HEK293 (cell line): ENCODE data around the gene SNAPIN.
A peak's percentile ranks its signal among the peaks of the same experiment; 100 is the strongest.

Experiments used
- CTCF ChIA-PET: fragments of 350-600 bp; formaldehyde crosslinking; extraction: SDS; loops from one replicate; lab custom pipeline; 2021; ENCODE audit warnings: antibody characterized with exemption; lab: Yijun Ruan, JAX
- POLR2A ChIA-PET: fragments of 300-600 bp; formaldehyde crosslinking; extraction: SDS; loops from one replicate; lab custom pipeline; 2020; ENCODE audit warnings: antibody characterized with exemption, inconsistent platforms; lab: Yijun Ruan, JAX
- H3K27ac ChIP-seq: fragments of 200-500 bp; sonication (Bioruptor generic); 2 replicates; pipeline ENCODE4 v1.5.1; 2014; ENCODE audit warnings: low read depth, low read length, control low read depth, inconsistent platforms; ENCODE audit errors: extremely low read depth
- H3K36me3 ChIP-seq, 2 experiments: fragments of 200-500 bp in 1 of 2; sonication (Bioruptor generic) in 1 of 2; 1 replicate in 1 of 2; 2 replicates in 1 of 2; pipeline ENCODE4 v1.5.1; 2014 to 2017; ENCODE audit warnings: inconsistent platforms in 2 of 2, low read length in 2 of 2; ENCODE audit not compliant: control insufficient read depth in 2 of 2, insufficient read depth in 1 of 2
- H3K4me1 ChIP-seq: fragments of 200-500 bp; sonication (Bioruptor generic); 2 replicates; pipeline ENCODE4 v1.5.1; 2014; ENCODE audit warnings: mild to moderate bottlenecking, low read length, inconsistent platforms; ENCODE audit not compliant: control insufficient read depth, insufficient read depth
- H3K4me3 ChIP-seq: 2 replicates; pipeline ENCODE4 v1.5.1; 2011; ENCODE audit warnings: low read depth, mild to moderate bottlenecking, control low read depth, low read length, moderate library complexity
- H3K9me3 ChIP-seq: fragments of 200-500 bp; sonication (Bioruptor generic); 2 replicates; pipeline ENCODE4 v1.5.1; 2014; ENCODE audit warnings: low read depth, low read length, inconsistent platforms; ENCODE audit not compliant: control insufficient read depth, insufficient read depth
- ATF2 ChIP-seq: fragments of 450-650 bp; formaldehyde crosslinking; IDR thresholded peaks from 2 replicates; pipeline ENCODE4 v1.5.1; 2016; ENCODE audit warnings: missing biosample characterization, missing genetic modification characterization, low read depth
- MYNN ChIP-seq: fragments of 450-650 bp; formaldehyde crosslinking; IDR thresholded peaks from 2 replicates; pipeline ENCODE4 v1.5.1; 2016; ENCODE audit warnings: missing biosample characterization, missing genetic modification characterization, borderline replicate concordance
- PRDM10 ChIP-seq: fragments of 450-650 bp; formaldehyde crosslinking; IDR thresholded peaks from 2 replicates; pipeline ENCODE4 v1.5.1; 2016; ENCODE audit warnings: missing biosample characterization, missing genetic modification characterization
- SP2 ChIP-seq: fragments of 450-650 bp; formaldehyde crosslinking; IDR thresholded peaks from 2 replicates; pipeline ENCODE4 v1.5.1; 2016; ENCODE audit warnings: missing biosample characterization, missing genetic modification characterization
- TCF7L2 ChIP-seq: IDR thresholded peaks from 2 replicates; pipeline ENCODE4 v1.6.1; 2011; ENCODE audit warnings: low read depth, mild to moderate bottlenecking, inconsistent platforms, low read length, moderate library complexity, borderline replicate concordance
- ZBTB6 ChIP-seq: fragments of 450-650 bp; formaldehyde crosslinking; IDR thresholded peaks from 2 replicates; pipeline ENCODE4 v1.5.1; 2017; ENCODE audit warnings: missing biosample characterization, missing genetic modification characterization
- ZNF140 ChIP-seq: fragments of 450-650 bp; formaldehyde crosslinking; IDR thresholded peaks from 2 replicates; pipeline ENCODE4 v1.5.1; 2016; ENCODE audit warnings: missing biosample characterization, missing genetic modification characterization
- ZNF214 ChIP-seq: fragments of 450-650 bp; formaldehyde crosslinking; IDR thresholded peaks from 2 replicates; pipeline ENCODE4 v1.5.1; 2017; ENCODE audit warnings: missing biosample characterization, mild to moderate bottlenecking, missing genetic modification characterization, borderline replicate concordance
- ZNF37A ChIP-seq: fragments of 450-650 bp; IDR thresholded peaks from 2 replicates; pipeline ENCODE4 v1.5.1; 2018; ENCODE audit warnings: missing biosample characterization, missing genetic modification characterization
- ZNF513 ChIP-seq: fragments of 450-650 bp; IDR thresholded peaks from 2 replicates; pipeline ENCODE4 v1.5.1; 2018; ENCODE audit warnings: missing biosample characterization, missing genetic modification characterization
- ZNF529 ChIP-seq: fragments of 450-650 bp; formaldehyde crosslinking; IDR thresholded peaks from 2 replicates; pipeline ENCODE4 v1.5.1; 2017; ENCODE audit warnings: missing genetic modification characterization, missing biosample characterization; ENCODE audit not compliant: insufficient replicate concordance
- ZNF555 ChIP-seq: fragments of 450-650 bp; formaldehyde crosslinking; conservative IDR thresholded peaks from 2 replicates; pipeline ENCODE4 v1.5.1; 2017; ENCODE audit warnings: missing biosample characterization, mild to moderate bottlenecking, missing genetic modification characterization, inconsistent platforms
- ZNF571 ChIP-seq: fragments of 450-650 bp; formaldehyde crosslinking; IDR thresholded peaks from 2 replicates; pipeline ENCODE4 v1.5.0; 2017; ENCODE audit warnings: missing biosample characterization, missing genetic modification characterization
- ZNF600 ChIP-seq: fragments of 450-650 bp; formaldehyde crosslinking; IDR thresholded peaks from 2 replicates; pipeline ENCODE4 v1.5.1; 2016; ENCODE audit warnings: missing biosample characterization, missing genetic modification characterization
- ZNF654 ChIP-seq: fragments of 450-650 bp; formaldehyde crosslinking; IDR thresholded peaks from 2 replicates; pipeline ENCODE4 v1.5.1; 2016; ENCODE audit warnings: low read depth, missing biosample characterization, missing genetic modification characterization
- ZNF670 ChIP-seq: fragments of 450-650 bp; formaldehyde crosslinking; IDR thresholded peaks from 2 replicates; pipeline ENCODE4 v1.5.1; 2016; ENCODE audit warnings: missing biosample characterization, missing genetic modification characterization, low read depth
- ZNF677 ChIP-seq: fragments of 450-650 bp; IDR thresholded peaks from 2 replicates; pipeline ENCODE4 v1.5.0; 2018; ENCODE audit warnings: missing biosample characterization, mild to moderate bottlenecking, missing genetic modification characterization, moderate library complexity
- ZNF791 ChIP-seq: fragments of 450-650 bp; formaldehyde crosslinking; IDR thresholded peaks from 2 replicates; pipeline ENCODE4 v1.5.1; 2016; ENCODE audit warnings: missing biosample characterization, missing genetic modification characterization
- ZNF792 ChIP-seq: fragments of 450-650 bp; formaldehyde crosslinking; IDR thresholded peaks from 2 replicates; pipeline ENCODE4 v1.5.1; 2016; ENCODE audit warnings: missing biosample characterization, missing genetic modification characterization
- ZNF830 ChIP-seq: fragments of 450-650 bp; IDR thresholded peaks from 2 replicates; pipeline ENCODE4 v1.5.0; 2018; ENCODE audit warnings: missing biosample characterization, missing genetic modification characterization, low read depth, mild to moderate bottlenecking, moderate library complexity
- ZSCAN23 ChIP-seq: fragments of 450-650 bp; formaldehyde crosslinking; IDR thresholded peaks from 2 replicates; pipeline ENCODE4 v1.5.1; 2016; ENCODE audit warnings: missing biosample characterization, missing genetic modification characterization
- ZSCAN30 ChIP-seq: fragments of 450-650 bp; IDR thresholded peaks from 2 replicates; pipeline ENCODE4 v1.5.1; 2018; ENCODE audit warnings: missing biosample characterization, mild to moderate bottlenecking, missing genetic modification characterization, moderate library complexity
- TF ChIP-seq, protein P1 (sequence below): fragments of 450-650 bp; formaldehyde crosslinking; IDR thresholded peaks from 2 replicates; pipeline ENCODE4 v1.5.1; 2016; ENCODE audit warnings: missing biosample characterization, missing genetic modification characterization

SNAPIN gene

DNA sequence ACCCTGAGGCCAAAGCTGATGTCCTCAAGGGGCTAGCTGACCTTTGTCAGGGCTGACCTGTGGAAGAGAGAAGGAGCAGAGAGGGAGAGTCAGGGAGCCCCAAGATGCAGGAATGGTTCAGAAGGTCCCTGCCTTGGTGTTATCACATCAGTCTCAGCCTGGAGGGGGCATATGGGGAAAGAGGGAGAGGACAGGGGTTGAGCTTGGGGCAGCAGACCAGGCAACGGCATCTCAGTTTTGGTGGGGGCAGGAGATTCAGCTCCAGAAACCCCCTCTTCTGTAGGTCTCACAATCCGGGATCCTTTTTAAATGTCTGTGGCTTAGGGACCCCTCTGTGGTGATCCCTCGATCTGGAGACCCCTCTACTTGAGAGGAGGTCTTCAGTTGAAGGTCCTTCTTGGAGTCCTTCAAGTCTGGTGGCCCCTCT is 32.0 kb upstream of the SNAPIN start:
- peaks cover 0 to 31% of the 10 kb centered on the region in 2 experiments; a peak in 2 of 3 replicates for H3K36me3 ChIP-seq
- TF ChIP-seq PRDM10 (tag by site-specific recombination) (peak; percentile 79), ZBTB6 (tag by site-specific recombination) (no peak), ZNF654 (tag by site-specific recombination) (no peak)
- TF ChIP-seq, all 188 proteins: peak for 1
- Histone ChIP-seq H3K9me3 (no peaks in the 10 kb centered on the region), H3K27ac (peak overlapping the region; percentile 61; the same call in 1 of the 2 replicates), H3K4me3 (peak overlapping the region; percentile 55), H3K4me1 (0 out of 2 replicates have a peak, but pooled peaks cover 3% of the 10 kb centered on the region)
- CTCF ChIA-PET = interaction anchor here (0.6 to 7.4 kb wide), 22 partner anchors 12 to 550 kb away, joined by 3 to 54 read pairs (median 6); partner anchors contain the start of genes S100A14 and S100A16
- POLR2A ChIA-PET = interaction anchor here (0.9 to 2.9 kb wide), 18 partner anchors 8 to 364 kb away, joined by 3 to 24 read pairs (median 10); partner anchors contain the start of genes RPS27, S100A14, S100A16 and S100A2

DNA sequence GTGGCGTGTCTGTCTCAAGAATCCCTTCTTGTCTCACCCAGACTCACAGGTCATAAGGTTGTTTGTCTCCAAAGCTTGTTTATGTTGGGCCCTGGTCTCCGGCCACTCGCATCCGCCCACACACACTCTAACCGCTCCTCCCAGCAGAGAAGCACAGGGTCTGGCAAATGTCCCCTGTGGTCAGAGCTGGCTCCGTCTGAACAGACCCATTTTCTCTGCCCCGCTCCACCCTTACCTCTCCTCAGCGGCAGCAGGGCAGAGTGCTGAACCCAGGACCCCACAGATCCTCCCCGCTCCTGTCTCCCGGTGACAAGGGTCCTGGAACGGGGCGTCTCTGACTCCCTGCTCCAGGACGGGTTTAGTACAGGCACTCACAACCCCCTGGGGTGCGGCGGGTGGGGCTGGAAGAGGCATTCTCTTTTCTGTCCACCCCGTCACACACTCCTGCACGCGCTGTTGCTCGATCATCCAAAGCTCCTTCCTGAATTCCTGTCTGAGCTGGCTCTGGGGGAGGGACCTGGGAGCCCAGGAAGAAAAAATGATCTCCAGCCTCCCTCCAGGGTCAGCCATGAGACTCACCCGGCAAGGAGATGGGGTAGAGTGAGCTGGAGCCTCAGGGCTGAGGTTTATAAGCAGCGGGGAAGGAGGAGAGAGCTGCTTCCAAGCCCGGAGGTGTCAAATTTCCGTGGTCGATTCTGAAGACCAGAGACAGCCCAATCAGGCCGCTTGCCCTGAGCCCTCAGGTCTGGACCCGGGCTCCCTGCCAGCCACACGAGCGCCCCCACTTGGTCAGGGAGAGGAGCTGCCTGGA is 31.4 kb upstream of the SNAPIN start, which contains the start of gene S100A13:
S100A13 (minus strand) TSS at position 602 of the 811 bp plus-strand sequence. CDS start 1,033 bp downstream, outside the sequence.
- POLR2A ChIA-PET = interaction anchor here (0.6 to 2.9 kb wide), 30 partner anchors 8 to 1456 kb away, joined by 3 to 24 read pairs (median 8); partner anchors contain the start of genes JTB, RPS27, S100A14 and S100A16
- H3K9me3 ChIP-seq = no peaks in the 10 kb centered on the region
- CTCF ChIA-PET = interaction anchor here (0.5 to 7.4 kb wide), 47 partner anchors 9 to 1783 kb away, joined by 3 to 54 read pairs (median 5); partner anchors contain the start of genes CREB3L4, S100A14, S100A16 and S100A2
- H3K4me3 ChIP-seq = peak within 1 kb of the TSS; percentile 55
- H3K36me3 ChIP-seq = peaks cover 0 to 29% of the 10 kb centered on the region in 2 experiments; a peak in 2 of 3 replicates
- 0 out of 2 replicates have a peak, but pooled peaks cover 3% of the 10 kb centered on the region for H3K4me1 ChIP-seq
- H3K27ac ChIP-seq = peak within 1 kb of the TSS; percentile 61
- TF ChIP-seq SP2 (tag by site-specific recombination) = peak; percentile 21; the same call in 1 of the 2 replicates
- TF ChIP-seq ZNF214 (tag by site-specific recombination) = no peak
- TF ChIP-seq TCF7L2 = no peak
- TF ChIP-seq ZNF677 (tag by site-specific recombination) = no peak
- TF ChIP-seq ZNF830 (tag by site-specific recombination) = no peak
- no peak for TF ChIP-seq ZNF670 (tag by site-specific recombination)
- TF ChIP-seq ZNF571 (tag by site-specific recombination) = no peak
- no peak for TF ChIP-seq ZNF529
- TF ChIP-seq ZSCAN23 = no peak
- peak; percentile 95 for TF ChIP-seq ZNF600
- TF ChIP-seq, protein P1, sequence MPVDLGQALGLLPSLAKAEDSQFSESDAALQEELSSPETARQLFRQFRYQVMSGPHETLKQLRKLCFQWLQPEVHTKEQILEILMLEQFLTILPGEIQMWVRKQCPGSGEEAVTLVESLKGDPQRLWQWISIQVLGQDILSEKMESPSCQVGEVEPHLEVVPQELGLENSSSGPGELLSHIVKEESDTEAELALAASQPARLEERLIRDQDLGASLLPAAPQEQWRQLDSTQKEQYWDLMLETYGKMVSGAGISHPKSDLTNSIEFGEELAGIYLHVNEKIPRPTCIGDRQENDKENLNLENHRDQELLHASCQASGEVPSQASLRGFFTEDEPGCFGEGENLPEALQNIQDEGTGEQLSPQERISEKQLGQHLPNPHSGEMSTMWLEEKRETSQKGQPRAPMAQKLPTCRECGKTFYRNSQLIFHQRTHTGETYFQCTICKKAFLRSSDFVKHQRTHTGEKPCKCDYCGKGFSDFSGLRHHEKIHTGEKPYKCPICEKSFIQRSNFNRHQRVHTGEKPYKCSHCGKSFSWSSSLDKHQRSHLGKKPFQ (tag by site-specific recombination) = no peak
- no peak for TF ChIP-seq ZNF791 (tag by site-specific recombination)
- TF ChIP-seq ATF2 = no peak
- no peak for TF ChIP-seq ZNF140
- TF ChIP-seq ZNF792 (tag by site-specific recombination) = no peak
- TF ChIP-seq ZNF513 (tag by site-specific recombination) = no peak
- TF ChIP-seq ZNF37A = no peak
- TF ChIP-seq ZSCAN30 = peak; percentile 65
- TF ChIP-seq ZNF555 (tag by site-specific recombination) = no peak
- TF ChIP-seq MYNN (tag by site-specific recombination) = no peak
